K562 (cell line): ENCODE results near the gene RAP2B. TPM values are rescaled to one million over a fixed set of nuclear protein-coding genes. Genes with fewer than 3 reads are reported as not detected.
A peak's percentile ranks its signal among the peaks of the same experiment; 100 is the strongest.

Experiments
- BCOR ChIP-seq: fragments of 450-650 bp; IDR thresholded peaks from 2 replicates; pipeline ENCODE4 v1.6.1; 2016
- MAZ ChIP-seq, 2 experiments: fragments of 450-650 bp in 1 of 2; sonication (generic) in 1 of 2; formaldehyde crosslinking; IDR thresholded peaks in 1 of 2; conservative IDR thresholded peaks in 1 of 2; 2 replicates each; pipeline versions ENCODE4 v1.4.0 to v1.5.0; 2020; ENCODE audit warnings: mild to moderate bottlenecking in 1 of 2, missing genetic modification reagents in 1 of 2
- RBM25 ChIP-seq: fragments of 200-400 bp; formaldehyde crosslinking; IDR thresholded peaks from 2 replicates; pipeline ENCODE4 v1.6.1; 2018; ENCODE audit warnings: low read length, low read depth, moderate library complexity; ENCODE audit not compliant: severe bottlenecking
- ZNF384 ChIP-seq: IDR thresholded peaks from 2 replicates; pipeline ENCODE4 v1.6.1; 2012; ENCODE audit warnings: low read depth, low read length, improper control_type of control experiment
- ZNF408 ChIP-seq: fragments of 250-450 bp; sonication (Bioruptor Pico); IDR thresholded peaks from 2 replicates; pipeline ENCODE4 v1.4.0; 2020; ENCODE audit warnings: low read depth, mild to moderate bottlenecking, moderate library complexity
- polyA plus RNA-seq, 8 experiments: library from polyadenylated mRNA; depleted of rRNA in 4 of 8; stranded (reverse) in 5 of 8; unstranded in 3 of 8; fragments of >200 nt; fragmentation: Nextera tagmentation in 2 of 8; fragmentation: Illumina TruSeq in 1 of 8; extraction: Ambion mirVana in 2 of 8; extraction: Trizol in 1 of 8; gene quantifications; 2 replicates each; pipeline versions ENCODE4 v1.2.1 to v1.2.3, GENCODE V29; 2011 to 2014; ENCODE audit warnings: inconsistent platforms in 1 of 8, missing spikeins in 1 of 8
- total RNA-seq, 7 experiments: library from RNA; depleted of rRNA in 6 of 7; stranded (reverse); fragments of >200 nt in 6 of 7; fragmentation: Illumina TruSeq in 2 of 7; extraction: Trizol in 2 of 7; gene quantifications; 2 replicates each; pipeline versions ENCODE4 v1.2.1 to v1.2.3, GENCODE V29; 2011 to 2021; ENCODE audit warnings: low replicate concordance in 1 of 7
- TF ChIP-seq, protein P1 (sequence below), 2 experiments: fragments of 450-650 bp in 1 of 2; sonication (generic) in 1 of 2; formaldehyde crosslinking in 1 of 2; IDR thresholded peaks; 2 replicates each; pipeline versions ENCODE4 v1.7.1 to v1.9.0; 2016 to 2022; ENCODE audit warnings: inconsistent platforms in 1 of 2, mild to moderate bottlenecking in 1 of 2, missing genetic modification reagents in 1 of 2

Gene RAP2B
- total and polyA plus RNA-seq, 9 of the 15 experiments (the other 6 are each of a cell fraction or from before 2014, with no cell fraction given), result 9.4 to 31.2 (median 15.8) TPM

- TF ChIP-seq, protein P1, sequence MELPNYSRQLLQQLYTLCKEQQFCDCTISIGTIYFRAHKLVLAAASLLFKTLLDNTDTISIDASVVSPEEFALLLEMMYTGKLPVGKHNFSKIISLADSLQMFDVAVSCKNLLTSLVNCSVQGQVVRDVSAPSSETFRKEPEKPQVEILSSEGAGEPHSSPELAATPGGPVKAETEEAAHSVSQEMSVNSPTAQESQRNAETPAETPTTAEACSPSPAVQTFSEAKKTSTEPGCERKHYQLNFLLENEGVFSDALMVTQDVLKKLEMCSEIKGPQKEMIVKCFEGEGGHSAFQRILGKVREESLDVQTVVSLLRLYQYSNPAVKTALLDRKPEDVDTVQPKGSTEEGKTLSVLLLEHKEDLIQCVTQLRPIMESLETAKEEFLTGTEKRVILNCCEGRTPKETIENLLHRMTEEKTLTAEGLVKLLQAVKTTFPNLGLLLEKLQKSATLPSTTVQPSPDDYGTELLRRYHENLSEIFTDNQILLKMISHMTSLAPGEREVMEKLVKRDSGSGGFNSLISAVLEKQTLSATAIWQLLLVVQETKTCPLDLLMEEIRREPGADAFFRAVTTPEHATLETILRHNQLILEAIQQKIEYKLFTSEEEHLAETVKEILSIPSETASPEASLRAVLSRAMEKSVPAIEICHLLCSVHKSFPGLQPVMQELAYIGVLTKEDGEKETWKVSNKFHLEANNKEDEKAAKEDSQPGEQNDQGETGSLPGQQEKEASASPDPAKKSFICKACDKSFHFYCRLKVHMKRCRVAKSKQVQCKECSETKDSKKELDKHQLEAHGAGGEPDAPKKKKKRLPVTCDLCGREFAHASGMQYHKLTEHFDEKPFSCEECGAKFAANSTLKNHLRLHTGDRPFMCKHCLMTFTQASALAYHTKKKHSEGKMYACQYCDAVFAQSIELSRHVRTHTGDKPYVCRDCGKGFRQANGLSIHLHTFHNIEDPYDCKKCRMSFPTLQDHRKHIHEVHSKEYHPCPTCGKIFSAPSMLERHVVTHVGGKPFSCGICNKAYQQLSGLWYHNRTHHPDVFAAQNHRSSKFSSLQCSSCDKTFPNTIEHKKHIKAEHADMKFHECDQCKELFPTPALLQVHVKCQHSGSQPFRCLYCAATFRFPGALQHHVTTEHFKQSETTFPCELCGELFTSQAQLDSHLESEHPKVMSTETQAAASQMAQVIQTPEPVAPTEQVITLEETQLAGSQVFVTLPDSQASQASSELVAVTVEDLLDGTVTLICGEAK (IDR thresholded peaks at IDR 0.05), result no peak
- TF ChIP-seq, protein P1 (CRISPR knock-in tag; IDR thresholded peaks at IDR 0.05), result no peak
- TF ChIP-seq ZNF384, result no peak
- TF ChIP-seq ZNF408 (CRISPR knock-in tag), result no peak
- TF ChIP-seq RBM25, result peak; percentile 83
- TF ChIP-seq BCOR, result peak; percentile 64
- TF ChIP-seq MAZ (CRISPR knock-in tag; conservative IDR thresholded peaks at IDR 0.05 in 1 of 2, IDR thresholded peaks at IDR 0.05 in 1 of 2), result no peak
These were observed 2.1 kb upstream of the RAP2B start (continued) for GRCh38 chr3:153159771-153160397.
